Mesenchymal stem cell (in vitro differentiated cells and primary cell): ENCODE data around the gene CCR7.

Experiments used
- DNase-seq: peaks from one replicate; pipeline ENCODE4 v3.0.0-alpha.2; 2013
- H2AFZ ChIP-seq: one replicate; pipeline ENCODE4 v1.6.1; 2013; ENCODE audit warnings: low read depth, mild to moderate bottlenecking, control low read depth, inconsistent platforms, low read length, moderate library complexity
- H2AK5ac ChIP-seq: 2 replicates; pipeline ENCODE4 v1.6.1; 2013; ENCODE audit warnings: low read length, moderate library complexity, mild to moderate bottlenecking, inconsistent platforms; ENCODE audit not compliant: severe bottlenecking
- H2BK120ac ChIP-seq: one replicate; pipeline ENCODE4 v1.6.1; 2013; ENCODE audit warnings: low read depth, mild to moderate bottlenecking, inconsistent platforms, low read length, moderate library complexity
- H2BK12ac ChIP-seq, 2 experiments: one replicate each; pipeline ENCODE4 v1.6.1; 2013; ENCODE audit warnings: inconsistent platforms in 2 of 2, low read length in 2 of 2, mild to moderate bottlenecking in 2 of 2, moderate library complexity in 2 of 2, control low read depth in 1 of 2
- H2BK15ac ChIP-seq: one replicate; pipeline ENCODE4 v1.6.1; 2013; ENCODE audit warnings: mild to moderate bottlenecking, low read depth, inconsistent platforms; ENCODE audit not compliant: poor library complexity, severe bottlenecking
- H2BK5ac ChIP-seq: 2 replicates; pipeline ENCODE4 v1.6.1; 2013; ENCODE audit warnings: low read depth, mild to moderate bottlenecking, low read length, control low read depth, inconsistent platforms; ENCODE audit not compliant: poor library complexity, severe bottlenecking
- H3K14ac ChIP-seq, 2 experiments: one replicate each; pipeline ENCODE4 v1.6.1; 2013; ENCODE audit warnings: inconsistent platforms in 2 of 2, low read length in 2 of 2, control low read depth in 1 of 2, mild to moderate bottlenecking in 1 of 2, moderate library complexity in 1 of 2
- H3K18ac ChIP-seq, 2 experiments: one replicate each; pipeline ENCODE4 v1.6.1; 2013; ENCODE audit warnings: inconsistent platforms in 2 of 2, low read length in 2 of 2, control low read depth in 1 of 2, low read depth in 1 of 2, mild to moderate bottlenecking in 1 of 2
- H3K23ac ChIP-seq, 2 experiments: one replicate each; pipeline ENCODE4 v1.6.1; 2013; ENCODE audit warnings: inconsistent platforms in 2 of 2, low read length in 2 of 2, mild to moderate bottlenecking in 2 of 2, moderate library complexity in 2 of 2, control low read depth in 1 of 2
- H3K27ac ChIP-seq: 2 replicates; pipeline ENCODE4 v1.5.1; 2013; ENCODE audit warnings: mild to moderate bottlenecking, moderate library complexity, low read length, control low read depth, inconsistent platforms; ENCODE audit not compliant: poor library complexity, severe bottlenecking
- H3K27me3 ChIP-seq, 2 experiments: 2 replicates each; pipeline versions ENCODE4 v1.6.1 to v1.7.0; 2013; ENCODE audit warnings: low read length in 2 of 2, mild to moderate bottlenecking in 2 of 2, moderate library complexity in 2 of 2, control low read depth in 1 of 2, inconsistent platforms in 1 of 2; ENCODE audit not compliant: control insufficient read depth in 1 of 2, insufficient read depth in 1 of 2
- H3K36me3 ChIP-seq, 2 experiments: 2 replicates each; pipeline versions ENCODE4 v1.6.1 to v1.7.0; 2013; ENCODE audit warnings: low read length in 2 of 2, control low read depth in 1 of 2, inconsistent platforms in 1 of 2, low read depth in 1 of 2, mild to moderate bottlenecking in 1 of 2; ENCODE audit not compliant: insufficient read depth in 2 of 2, control insufficient read depth in 1 of 2
- H3K4ac ChIP-seq, 2 experiments: one replicate each; pipeline ENCODE4 v1.6.1; 2013; ENCODE audit warnings: inconsistent platforms in 2 of 2, low read length in 2 of 2, mild to moderate bottlenecking in 2 of 2, moderate library complexity in 2 of 2, control low read depth in 1 of 2, low read depth in 1 of 2
- H3K4me1 ChIP-seq: 2 replicates; pipeline ENCODE4 v1.6.1; 2013; ENCODE audit warnings: low read depth, low read length, control low read depth; ENCODE audit not compliant: control insufficient read depth, insufficient read depth
- H3K4me2 ChIP-seq: 2 replicates; pipeline ENCODE4 v1.6.1; 2013; ENCODE audit warnings: low read length, mild to moderate bottlenecking, inconsistent platforms; ENCODE audit not compliant: poor library complexity, severe bottlenecking
- H3K4me3 ChIP-seq, 2 experiments: 2 replicates each; pipeline versions ENCODE4 v1.5.1 to v1.7.0; 2013; ENCODE audit warnings: low read length in 2 of 2, mild to moderate bottlenecking in 2 of 2, control low read depth in 1 of 2, low read depth in 1 of 2; ENCODE audit not compliant: insufficient read depth in 1 of 2
- H3K79me1 ChIP-seq: replicated peaks from 2 replicates; pipeline ENCODE4 v1.6.1; 2013; ENCODE audit warnings: mild to moderate bottlenecking, control low read depth, low read length, inconsistent platforms; ENCODE audit not compliant: poor library complexity, severe bottlenecking
- H3K9ac ChIP-seq: 2 replicates; pipeline ENCODE4 v1.7.0; 2013; ENCODE audit warnings: mild to moderate bottlenecking, low read length, moderate library complexity
- H3K9me3 ChIP-seq: 2 replicates; pipeline ENCODE4 v1.7.0; 2013; ENCODE audit warnings: mild to moderate bottlenecking, low read length; ENCODE audit not compliant: control insufficient read depth
- H4K8ac ChIP-seq: one replicate; pipeline ENCODE4 v1.6.1; 2013; ENCODE audit warnings: inconsistent platforms, mild to moderate bottlenecking, low read length, moderate library complexity
- H4K91ac ChIP-seq: one replicate; pipeline ENCODE4 v1.6.1; 2013; ENCODE audit warnings: mild to moderate bottlenecking, low read length, inconsistent platforms
- WGBS: methylation state at CpG from one replicate; pipeline ENCODE4 v1.1.7; 2013; ENCODE audit warnings: mixed read lengths; 5-methylcytosine and 5-hydroxymethylcytosine counted together

The CCR7 gene

GRCh38 chr17:40555296-40556190 is 9.7 kb downstream of the CCR7 start:
- H3K9me3 ChIP-seq: no peaks in the 10 kb centered on the region
- peak overlapping the region; percentile 58 for H4K91ac ChIP-seq
- no peak overlapping the region for H2BK120ac ChIP-seq
- 95% methylated on average over 25 of the region's 26 CpGs for WGBS
- H3K4me2 ChIP-seq: no peak overlapping the region
- H3K36me3 ChIP-seq: peaks cover 3 to 15% of the 10 kb centered on the region in 2 experiments
- peak overlapping the region; percentile 57 to 65 for H2BK12ac ChIP-seq
- peak overlapping the region in 1 of 2 experiments; percentile 66 for H3K4me3 ChIP-seq
- H3K23ac ChIP-seq: no peak overlapping the region
- DNase-seq: no peak
- H3K27ac ChIP-seq: no peak overlapping the region
- no peak overlapping the region for H2AK5ac ChIP-seq
- H3K4me1 ChIP-seq: peaks cover 46% of the 10 kb centered on the region
- H3K14ac ChIP-seq: no peak overlapping the region
- H2AFZ ChIP-seq: no peak overlapping the region
- no peaks in the 10 kb centered on the region for H3K27me3 ChIP-seq
- peak overlapping the region; percentile 38 for H4K8ac ChIP-seq
- H2BK15ac ChIP-seq: peak overlapping the region; percentile 78
- peak overlapping the region; percentile 6 to 94 for H3K18ac ChIP-seq
- no peaks in the 10 kb centered on the region for H3K79me1 ChIP-seq
- peak overlapping the region; percentile 81 for H3K9ac ChIP-seq
- H3K4ac ChIP-seq: peak overlapping the region in 1 of 2 experiments; percentile 52
- H2BK5ac ChIP-seq: no peak overlapping the region

GRCh38 chr17:40554646-40555295 is 10.5 kb downstream of the CCR7 start:
- no peaks in the 10 kb centered on the region for H3K79me1 ChIP-seq
- peak overlapping the region; percentile 42 for H2AK5ac ChIP-seq
- H2BK120ac ChIP-seq: no peak overlapping the region
- DNase-seq: no peak
- H4K8ac ChIP-seq: no peak overlapping the region
- H3K4ac ChIP-seq: peak overlapping the region; percentile 20 to 52
- no peak overlapping the region for H3K23ac ChIP-seq
- peaks cover 44% of the 10 kb centered on the region for H3K4me1 ChIP-seq
- 98% methylated on average over 26 of the region's 27 CpGs for WGBS
- peak overlapping the region; percentile 94 for H3K9ac ChIP-seq
- no peak overlapping the region for H2AFZ ChIP-seq
- peak overlapping the region; percentile 78 for H2BK15ac ChIP-seq
- H3K36me3 ChIP-seq: peaks cover 3 to 15% of the 10 kb centered on the region in 2 experiments
- peak overlapping the region; percentile 57 to 65 for H2BK12ac ChIP-seq
- peak overlapping the region in 1 of 2 experiments; percentile 66 for H3K4me3 ChIP-seq
- no peaks in the 10 kb centered on the region for H3K9me3 ChIP-seq
- H3K14ac ChIP-seq: no peak overlapping the region
- no peak overlapping the region for H2BK5ac ChIP-seq
- H3K27me3 ChIP-seq: no peaks in the 10 kb centered on the region
- peak overlapping the region; percentile 10 to 94 for H3K18ac ChIP-seq
- no peak overlapping the region for H3K27ac ChIP-seq
- no peak overlapping the region for H3K4me2 ChIP-seq
- peak overlapping the region; percentile 58 for H4K91ac ChIP-seq

GRCh38 chr17:40553694-40554534 is 11.4 kb downstream of the CCR7 start:
- H3K14ac ChIP-seq: peak overlapping the region in 1 of 2 experiments; percentile 95
- peak overlapping the region; percentile 40 for H4K91ac ChIP-seq
- H3K4me3 ChIP-seq: peak overlapping the region in 1 of 2 experiments; percentile 66
- no peaks in the 10 kb centered on the region for H3K79me1 ChIP-seq
- peak overlapping the region; percentile 72 for H2AK5ac ChIP-seq
- WGBS: 68% methylated on average over 16 of the region's 19 CpGs
- no peak overlapping the region for H2BK120ac ChIP-seq
- H2BK12ac ChIP-seq: peak overlapping the region; percentile 40 to 92
- H3K9ac ChIP-seq: peak overlapping the region; percentile 94
- H3K4me2 ChIP-seq: no peak overlapping the region
- H2AFZ ChIP-seq: peak overlapping the region; percentile 68
- H4K8ac ChIP-seq: peak overlapping the region; percentile 49
- no peaks in the 10 kb centered on the region for H3K27me3 ChIP-seq
- H3K9me3 ChIP-seq: no peaks in the 10 kb centered on the region
- H2BK15ac ChIP-seq: peak overlapping the region; percentile 74
- no peak overlapping the region for H3K23ac ChIP-seq
- H3K27ac ChIP-seq: peak overlapping the region; percentile 10
- peak overlapping the region; percentile 74 to 94 for H3K18ac ChIP-seq
- peak overlapping the region; percentile 31 to 94 for H3K4ac ChIP-seq
- H2BK5ac ChIP-seq: no peak overlapping the region
- peaks cover 45% of the 10 kb centered on the region for H3K4me1 ChIP-seq
- DNase-seq: peak; percentile 59
- peaks cover 3 to 9% of the 10 kb centered on the region in 2 experiments for H3K36me3 ChIP-seq
